ENCODE measurements around the gene CYP46A1. TPM values are rescaled to one million over a fixed set of nuclear protein-coding genes. Genes with fewer than 3 reads are reported as not detected.
A peak's percentile ranks its signal among the peaks of the same experiment; 100 is the strongest.

Gene CYP46A1
- total RNA-seq, 3 donors from 2014 or later = 0.08 to 0.32 (median 0.14) TPM

- ATAC-seq = no peak
- DNase-seq = no peak
- H3K27me3 Mint-ChIP-seq (ENCODE audit: low read depth) = peaks cover 32% of the 10 kb centered on the region
- no peaks in the 10 kb centered on the region for H3K9me3 Mint-ChIP-seq
- peaks cover 16% of the 10 kb centered on the region for H3K4me1 Mint-ChIP-seq (ENCODE audit: low read depth)
- H3K4me3 Mint-ChIP-seq = no peak overlapping the region
- no peaks in the 10 kb centered on the region for H3K36me3 Mint-ChIP-seq (ENCODE audit: insufficient read depth)
These were observed 64.4 kb downstream of the CYP46A1 start for GRCh38 chr14:99748529-99748928.

- peaks cover 18% of the 10 kb centered on the region for H3K4me1 Mint-ChIP-seq (ENCODE audit: low read depth)
- no peaks in the 10 kb centered on the region for H3K36me3 Mint-ChIP-seq (ENCODE audit: insufficient read depth)
- DNase-seq (no peak), ATAC-seq (no peak)
- H3K9me3 Mint-ChIP-seq = no peaks in the 10 kb centered on the region
- no peak overlapping the region for H3K4me3 Mint-ChIP-seq
- H3K27me3 Mint-ChIP-seq (ENCODE audit: low read depth) = peaks cover 34% of the 10 kb centered on the region
These were observed 65.0 kb downstream of the CYP46A1 start for GRCh38 chr14:99749142-99749541.

- Mint-ChIP-seq H3K9me3 (no peaks in the 10 kb centered on the region), H3K27me3 (ENCODE audit: low read depth) (peaks cover 41% of the 10 kb centered on the region), H3K36me3 (ENCODE audit: insufficient read depth) (no peaks in the 10 kb centered on the region), H3K4me3 (no peak overlapping the region), H3K4me1 (ENCODE audit: low read depth) (peaks cover 21% of the 10 kb centered on the region)
- ATAC-seq = no peak
- no peak for DNase-seq
These were observed 65.9 kb downstream of the CYP46A1 start for GRCh38 chr14:99749763-99750715.

- ATAC-seq (no peak), DNase-seq (no peak)
- Mint-ChIP-seq H3K27me3 (ENCODE audit: low read depth) (peaks cover 41% of the 10 kb centered on the region), H3K4me1 (ENCODE audit: low read depth) (peaks cover 20% of the 10 kb centered on the region), H3K36me3 (ENCODE audit: insufficient read depth) (no peaks in the 10 kb centered on the region), H3K9me3 (no peaks in the 10 kb centered on the region), H3K4me3 (no peak overlapping the region)
These were observed 66.8 kb downstream of the CYP46A1 start for GRCh38 chr14:99750746-99751450.

- H3K36me3 Mint-ChIP-seq (ENCODE audit: insufficient read depth) = no peaks in the 10 kb centered on the region
- peaks cover 46% of the 10 kb centered on the region for H3K27me3 Mint-ChIP-seq (ENCODE audit: low read depth)
- no peak overlapping the region for H3K4me3 Mint-ChIP-seq
- peaks cover 16% of the 10 kb centered on the region for H3K4me1 Mint-ChIP-seq (ENCODE audit: low read depth)
- no peaks in the 10 kb centered on the region for H3K9me3 Mint-ChIP-seq
- DNase-seq (no peak), ATAC-seq (no peak)
These were observed 67.7 kb downstream of the CYP46A1 start for GRCh38 chr14:99751539-99752485.

GRCh38 chr14:99752486-99753121 lies 68.5 kb downstream of the CYP46A1 start:
- Mint-ChIP-seq H3K36me3 (ENCODE audit: insufficient read depth) (no peaks in the 10 kb centered on the region), H3K4me1 (ENCODE audit: low read depth) (peaks cover 13% of the 10 kb centered on the region), H3K27me3 (ENCODE audit: low read depth) (peaks cover 43% of the 10 kb centered on the region), H3K4me3 (no peak overlapping the region), H3K9me3 (no peaks in the 10 kb centered on the region)
- ATAC-seq (no peak), DNase-seq (no peak)

GRCh38 chr14:99753225-99754140 lies 69.4 kb downstream of the CYP46A1 start:
- no peaks in the 10 kb centered on the region for H3K9me3 Mint-ChIP-seq

GRCh38 chr14:99754141-99755067 lies 70.3 kb downstream of the CYP46A1 start:
- peaks cover 50% of the 10 kb centered on the region for H3K27me3 Mint-ChIP-seq (ENCODE audit: low read depth)
- H3K4me1 Mint-ChIP-seq (ENCODE audit: low read depth) = peaks cover 13% of the 10 kb centered on the region
- ATAC-seq = peak; percentile 39 to 59
- no peak overlapping the region for H3K4me3 Mint-ChIP-seq
- H3K36me3 Mint-ChIP-seq (ENCODE audit: insufficient read depth) = no peaks in the 10 kb centered on the region
- no peak for DNase-seq
- no peaks in the 10 kb centered on the region for H3K9me3 Mint-ChIP-seq

More at GRCh38 chr14:99753225-99754140, 69.4 kb downstream of the CYP46A1 start:
- ATAC-seq (no peak), DNase-seq (no peak)
- H3K27me3 Mint-ChIP-seq (ENCODE audit: low read depth) = peaks cover 46% of the 10 kb centered on the region
- H3K4me1 Mint-ChIP-seq (ENCODE audit: low read depth) = peaks cover 13% of the 10 kb centered on the region
- H3K36me3 Mint-ChIP-seq (ENCODE audit: insufficient read depth) = no peaks in the 10 kb centered on the region
- no peak overlapping the region for H3K4me3 Mint-ChIP-seq

GRCh38 chr14:99755068-99755405 lies 70.9 kb downstream of the CYP46A1 start:
- peaks cover 51% of the 10 kb centered on the region for H3K27me3 Mint-ChIP-seq (ENCODE audit: low read depth)
- H3K9me3 Mint-ChIP-seq = no peaks in the 10 kb centered on the region
- ATAC-seq = no peak
- H3K36me3 Mint-ChIP-seq (ENCODE audit: insufficient read depth) = no peaks in the 10 kb centered on the region
- peaks cover 13% of the 10 kb centered on the region for H3K4me1 Mint-ChIP-seq (ENCODE audit: low read depth)
- DNase-seq = no peak
- H3K4me3 Mint-ChIP-seq = no peak overlapping the region

GRCh38 chr14:99755629-99756603 lies 71.8 kb downstream of the CYP46A1 start:
- ATAC-seq = no peak
- H3K27me3 Mint-ChIP-seq (ENCODE audit: low read depth) = peaks cover 48% of the 10 kb centered on the region
- H3K9me3 Mint-ChIP-seq = no peaks in the 10 kb centered on the region
- H3K4me3 Mint-ChIP-seq = no peak overlapping the region
- H3K4me1 Mint-ChIP-seq (ENCODE audit: low read depth) = peaks cover 13% of the 10 kb centered on the region
- DNase-seq = no peak
- no peaks in the 10 kb centered on the region for H3K36me3 Mint-ChIP-seq (ENCODE audit: insufficient read depth)

GRCh38 chr14:99756796-99757195 lies 72.7 kb downstream of the CYP46A1 start:
- H3K36me3 Mint-ChIP-seq (ENCODE audit: insufficient read depth) = no peaks in the 10 kb centered on the region
- DNase-seq (no peak), ATAC-seq (no peak)
- H3K27me3 Mint-ChIP-seq (ENCODE audit: low read depth) = peaks cover 40% of the 10 kb centered on the region
- H3K4me3 Mint-ChIP-seq = no peak overlapping the region
- H3K9me3 Mint-ChIP-seq = no peaks in the 10 kb centered on the region
- H3K4me1 Mint-ChIP-seq (ENCODE audit: low read depth) = peaks cover 13% of the 10 kb centered on the region

Data from activated T-cell treated with anti-CD3 and anti-CD28 coated beads, Interleukin-2, amount 50 U/mL, for 4 hours (primary cell).